Fibroblast of lung (primary cell): ENCODE measurements around the gene LCMT2. TPM values are rescaled to one million over a fixed set of nuclear protein-coding genes. Genes with fewer than 3 reads are reported as not detected.

Experiments
- DNase-seq, 2 donors: peaks; one replicate each; pipeline versions ENCODE4 v3.0.0 to v3.0.0-alpha.2; 2010; ENCODE audit warnings: low read depth in 2 of 2
- H2AFZ ChIP-seq: 2 replicates; pipeline ENCODE4 v1.5.1; 2012; ENCODE audit warnings: low read length, control low read depth, inconsistent platforms
- H3K27ac ChIP-seq: 2 replicates; pipeline ENCODE4 v1.5.1; 2011; ENCODE audit warnings: low read length, control low read depth; ENCODE audit not compliant: insufficient read depth
- H3K27me3 ChIP-seq: 2 replicates; pipeline ENCODE4 v1.5.1; 2011; ENCODE audit warnings: mild to moderate bottlenecking, low read length; ENCODE audit not compliant: control insufficient read depth, insufficient read depth
- H3K36me3 ChIP-seq: 2 replicates; pipeline ENCODE4 v1.5.1; 2011; ENCODE audit warnings: low read length; ENCODE audit not compliant: control insufficient read depth, insufficient read depth
- H3K4me1 ChIP-seq: 2 replicates; pipeline ENCODE4 v1.5.1; 2011; ENCODE audit warnings: low read length; ENCODE audit not compliant: control insufficient read depth, insufficient read depth; ENCODE audit errors: extremely low read depth
- H3K4me2 ChIP-seq: 2 replicates; pipeline ENCODE4 v1.5.1; 2011; ENCODE audit warnings: low read length, control low read depth; ENCODE audit not compliant: insufficient read depth; ENCODE audit errors: extremely low read depth
- H3K4me3 ChIP-seq, 4 experiments: fragments of 200-600 bp in 1 of 4; sonication (generic) in 1 of 4; replicated peaks in 1 of 4; 2 replicates each; pipeline ENCODE4 v1.5.1; 2011 to 2016; ENCODE audit warnings: low read length in 4 of 4, low read depth in 3 of 4, mild to moderate bottlenecking in 3 of 4, control low read depth in 2 of 4, inconsistent platforms in 1 of 4, mixed read lengths in 1 of 4; ENCODE audit not compliant: insufficient read depth in 1 of 4; ENCODE audit errors: control extremely low read depth in 1 of 4
- H3K79me2 ChIP-seq: 2 replicates; pipeline ENCODE4 v1.5.1; 2012; ENCODE audit warnings: mild to moderate bottlenecking, low read length, inconsistent platforms; ENCODE audit not compliant: control insufficient read depth, insufficient read depth
- H3K9ac ChIP-seq: 2 replicates; pipeline ENCODE4 v1.5.1; 2011; ENCODE audit warnings: mild to moderate bottlenecking, low read length, control low read depth; ENCODE audit not compliant: insufficient read depth
- H3K9me3 ChIP-seq: 2 replicates; pipeline ENCODE4 v1.5.1; 2012; ENCODE audit warnings: low read depth, low read length; ENCODE audit not compliant: control insufficient read depth, insufficient read depth
- H4K20me1 ChIP-seq: 2 replicates; pipeline ENCODE4 v1.5.1; 2011; ENCODE audit warnings: low read length; ENCODE audit not compliant: control insufficient read depth, insufficient read depth; ENCODE audit errors: extremely low read depth
- EZH2 ChIP-seq: IDR thresholded peaks from 2 replicates; pipeline ENCODE4 v1.5.1; 2012; ENCODE audit warnings: low read length, control low read depth, mild to moderate bottlenecking; ENCODE audit errors: missing control alignments
- polyA plus RNA-seq, 2 donors: library from polyadenylated mRNA; depleted of rRNA in 1 of 2; stranded (reverse) in 1 of 2; unstranded in 1 of 2; fragments of >200 nt; gene quantifications; 2 replicates each; pipeline ENCODE4 v1.2.1, GENCODE V29; 2011 to 2012; ENCODE audit warnings: missing spikeins in 1 of 2
- total RNA-seq: library from RNA; depleted of rRNA; stranded (reverse); fragments of >200 nt; gene quantifications from 2 replicates; pipeline ENCODE4 v1.2.1, GENCODE V29; 2014
- TF ChIP-seq, protein P1 (sequence below), 2 donors: IDR thresholded peaks in 1 of 2; conservative IDR thresholded peaks in 1 of 2; 1 replicate in 1 of 2; 2 replicates in 1 of 2; pipeline ENCODE4 v1.5.1; 2011 to 2012; ENCODE audit warnings: low read length in 2 of 2, control low read depth in 1 of 2, inconsistent platforms in 1 of 2, low read depth in 1 of 2, mild to moderate bottlenecking in 1 of 2

The LCMT2 gene
- total and polyA plus RNA-seq, 2 donors (not counting 1 experiment from before 2014, with no cell fraction given), result 4.8 to 12.5 TPM

DNA sequence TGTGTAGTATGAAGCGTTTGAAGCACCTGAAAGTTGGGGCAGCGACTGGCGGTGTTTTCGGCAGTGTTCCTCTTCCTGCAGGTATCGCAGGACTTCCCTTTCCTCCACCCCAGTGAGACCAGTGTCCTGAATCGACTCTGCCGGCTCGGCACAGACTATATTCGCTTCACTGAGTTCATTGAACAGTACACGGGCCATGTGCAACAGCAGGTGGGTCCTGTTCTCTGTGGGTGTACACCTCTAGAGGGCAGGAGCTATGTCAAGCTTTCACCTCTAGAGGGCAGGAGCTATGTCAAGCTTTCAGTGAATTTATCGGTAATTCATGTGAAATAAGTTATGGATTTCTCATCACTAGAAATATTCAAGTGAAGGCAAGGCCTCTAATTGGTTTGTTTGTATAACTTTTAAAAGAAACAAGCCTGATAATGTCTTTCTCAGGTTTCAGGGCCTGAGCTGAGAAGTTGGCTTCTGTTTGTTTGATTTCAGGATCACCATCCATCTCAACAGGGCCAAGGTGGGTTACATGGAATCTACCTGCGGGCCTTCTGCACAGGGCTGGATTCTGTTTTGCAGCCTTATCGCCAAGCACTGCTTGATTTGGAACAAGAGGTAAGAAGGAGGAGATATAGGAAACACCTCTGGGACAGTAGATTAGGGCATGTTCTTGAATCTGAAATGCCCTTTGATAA lies 45.8 kb upstream of the LCMT2 start:
- H3K36me3 ChIP-seq, result no peaks in the 10 kb centered on the region
- no peak overlapping the region for H3K9ac ChIP-seq
- TF ChIP-seq, protein P1, sequence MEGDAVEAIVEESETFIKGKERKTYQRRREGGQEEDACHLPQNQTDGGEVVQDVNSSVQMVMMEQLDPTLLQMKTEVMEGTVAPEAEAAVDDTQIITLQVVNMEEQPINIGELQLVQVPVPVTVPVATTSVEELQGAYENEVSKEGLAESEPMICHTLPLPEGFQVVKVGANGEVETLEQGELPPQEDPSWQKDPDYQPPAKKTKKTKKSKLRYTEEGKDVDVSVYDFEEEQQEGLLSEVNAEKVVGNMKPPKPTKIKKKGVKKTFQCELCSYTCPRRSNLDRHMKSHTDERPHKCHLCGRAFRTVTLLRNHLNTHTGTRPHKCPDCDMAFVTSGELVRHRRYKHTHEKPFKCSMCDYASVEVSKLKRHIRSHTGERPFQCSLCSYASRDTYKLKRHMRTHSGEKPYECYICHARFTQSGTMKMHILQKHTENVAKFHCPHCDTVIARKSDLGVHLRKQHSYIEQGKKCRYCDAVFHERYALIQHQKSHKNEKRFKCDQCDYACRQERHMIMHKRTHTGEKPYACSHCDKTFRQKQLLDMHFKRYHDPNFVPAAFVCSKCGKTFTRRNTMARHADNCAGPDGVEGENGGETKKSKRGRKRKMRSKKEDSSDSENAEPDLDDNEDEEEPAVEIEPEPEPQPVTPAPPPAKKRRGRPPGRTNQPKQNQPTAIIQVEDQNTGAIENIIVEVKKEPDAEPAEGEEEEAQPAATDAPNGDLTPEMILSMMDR (conservative IDR thresholded peaks at IDR 0.05 in 1 of 2, IDR thresholded peaks at IDR 0.05 in 1 of 2; ENCODE audit: low read depth in 1 of 2, low read length in 2 of 2), result peak; percentile 65 to 84
- TF ChIP-seq EZH2, result no peak
- H3K4me3 ChIP-seq, result no peak overlapping the region
- H3K27ac ChIP-seq, result no peak overlapping the region
- H3K9me3 ChIP-seq, result no peaks in the 10 kb centered on the region
- peaks cover 6% of the 10 kb centered on the region for H3K79me2 ChIP-seq
- H3K27me3 ChIP-seq, result no peaks in the 10 kb centered on the region
- peak; percentile 17 to 39 for DNase-seq
- H4K20me1 ChIP-seq, result no peaks in the 10 kb centered on the region
- H3K4me2 ChIP-seq, result no peak overlapping the region
- H2AFZ ChIP-seq, result no peak overlapping the region
- peaks cover 2% of the 10 kb centered on the region for H3K4me1 ChIP-seq

GRCh38 chr15:43370975-43371974 lies 40.9 kb upstream of the LCMT2 start, which contains the start of the genes TUBGCP4 and ZSCAN29:
TSS of gene TUBGCP4 (plus strand) at chr15:43371101. CDS start at chr15:43371355, 254 bp downstream.
TSS of gene ZSCAN29 (minus strand) at chr15:43371043. CDS start at chr15:43369913, 1,130 bp downstream.
- H3K9me3 ChIP-seq, result no peaks in the 10 kb centered on the region
- peaks cover 7% of the 10 kb centered on the region for H3K4me1 ChIP-seq
- H3K36me3 ChIP-seq, result no peaks in the 10 kb centered on the region
- peak within 1 kb of the TSS; percentile 64 to 89 (median 74) for H3K4me3 ChIP-seq
- peak within 1 kb of the TSS; percentile 62 for H3K27ac ChIP-seq
- TF ChIP-seq, protein P1 (conservative IDR thresholded peaks at IDR 0.05 in 1 of 2, IDR thresholded peaks at IDR 0.05 in 1 of 2; ENCODE audit: low read depth in 1 of 2, low read length in 2 of 2), result peak; percentile 16 to 25
- TF ChIP-seq EZH2, result no peak
- H3K79me2 ChIP-seq, result peaks cover 18% of the 10 kb centered on the region
- H3K4me2 ChIP-seq, result peak within 1 kb of the TSS; percentile 94
- DNase-seq, result peak; percentile 63 to 71
- H2AFZ ChIP-seq, result peak within 1 kb of the TSS; percentile 96
- no peaks in the 10 kb centered on the region for H4K20me1 ChIP-seq
- H3K27me3 ChIP-seq, result no peaks in the 10 kb centered on the region
- peak within 1 kb of the TSS; percentile 76 for H3K9ac ChIP-seq
